DMS 273 (cell line): Measurements from ENCODE around the gene RASGRF1.
A peak's percentile ranks its signal among the peaks of the same experiment; 100 is the strongest.

Source experiments
- DNase-seq: peaks from one replicate; lab custom pipeline; 2025; ENCODE audit not compliant: unreplicated experiment; lab: John Stamatoyannopoulos, UW

The RASGRF1 gene

GRCh38 chr15:78969687-78970349 is 120.8 kb downstream of the RASGRF1 start:
- DNase-seq: no peak

- DNase-seq: no peak
These were observed 121.9 kb downstream of the RASGRF1 start for GRCh38 chr15:78968539-78969271.

- DNase-seq: no peak
These were observed 122.5 kb downstream of the RASGRF1 start for GRCh38 chr15:78968114-78968513.

GRCh38 chr15:78960308-78960707 is 130.3 kb downstream of the RASGRF1 start:
- no peak for DNase-seq

GRCh38 chr15:78959360-78959759 is 131.2 kb downstream of the RASGRF1 start:
- no peak for DNase-seq

- DNase-seq: no peak
These were observed 133.0 kb downstream of the RASGRF1 start for GRCh38 chr15:78957416-78958093.

- DNase-seq: no peak
These were observed 133.6 kb downstream of the RASGRF1 start for GRCh38 chr15:78956937-78957336.

GRCh38 chr15:78955355-78955754 is 135.2 kb downstream of the RASGRF1 start:
- no peak for DNase-seq

GRCh38 chr15:78951841-78952238 is 138.7 kb downstream of the RASGRF1 start:
- DNase-seq: no peak

GRCh38 chr15:78950902-78951840 is 139.4 kb downstream of the RASGRF1 start:
- peak; percentile 21 for DNase-seq

GRCh38 chr15:78950343-78950742 is 140.2 kb downstream of the RASGRF1 start:
- DNase-seq: no peak

GRCh38 chr15:78949461-78949860 is 141.1 kb downstream of the RASGRF1 start:
- no peak for DNase-seq

GRCh38 chr15:78947506-78947905 is 143.1 kb downstream of the RASGRF1 start:
- no peak for DNase-seq

GRCh38 chr15:78946493-78946892 is 144.1 kb downstream of the RASGRF1 start:
- no peak for DNase-seq

- DNase-seq: peak; percentile 77
These were observed 145.7 kb downstream of the RASGRF1 start, which contains the start of gene CTSH for GRCh38 chr15:78944669-78945407. TSS of gene CTSH (minus strand) at chr15:78945046. CDS start at chr15:78944981, 65 bp downstream.

- no peak for DNase-seq
These were observed 146.4 kb downstream of the RASGRF1 start for GRCh38 chr15:78944202-78944625.

GRCh38 chr15:78943692-78944091 is 146.9 kb downstream of the RASGRF1 start:
- DNase-seq: no peak

GRCh38 chr15:78942741-78943140 is 147.8 kb downstream of the RASGRF1 start:
- no peak for DNase-seq

- DNase-seq: no peak
These were observed 151.7 kb downstream of the RASGRF1 start for GRCh38 chr15:78938658-78939488.
